WI38 (cell line): ENCODE measurements around the gene ZNF552.

Source experiments
- H3K4me3 ChIP-seq: 2 replicates; pipeline ENCODE4 v1.5.1; 2011; ENCODE audit warnings: low read depth, mild to moderate bottlenecking, control low read depth, low read length
- CTCF ChIP-seq: IDR thresholded peaks from 2 replicates; pipeline ENCODE4 v1.5.1; 2012; ENCODE audit warnings: low read depth, mild to moderate bottlenecking, control low read depth, low read length

The ZNF552 gene

GRCh38 chr19:57769345-57770131, 45.2 kb downstream of the ZNF552 start, which contains the start of gene ZNF586:
Gene ZNF586 (plus strand): TSS chr19:57769676. CDS start chr19:57769843, 167 bp downstream.
- H3K4me3 ChIP-seq: peak within 1 kb of the TSS; percentile 68
- no peak for TF ChIP-seq CTCF

- no peak for TF ChIP-seq CTCF
- no peak overlapping the region for H3K4me3 ChIP-seq
Measured at GRCh38 chr19:57759096-57759495, 55.6 kb downstream of the ZNF552 start.

- H3K4me3 ChIP-seq: no peak overlapping the region
- TF ChIP-seq CTCF: no peak
Measured at GRCh38 chr19:57757941-57758340, 56.8 kb downstream of the ZNF552 start.
